Smooth muscle cell (in vitro differentiated cells): ENCODE data around the gene LRRC57. TPM values are rescaled to one million over a fixed set of nuclear protein-coding genes. Genes with fewer than 3 reads are reported as not detected.
A peak's percentile ranks its signal among the peaks of the same experiment; 100 is the strongest.

ENCODE experiments used
- DNase-seq: peaks from one replicate; lab custom pipeline; 2025; ENCODE audit not compliant: unreplicated experiment; lab: John Stamatoyannopoulos, UW
- H2AFZ ChIP-seq: fragments of 200-600 bp; sonication (generic); 2 replicates; pipeline ENCODE4 v1.6.0; 2016; ENCODE audit warnings: antibody characterized with exemption, low read depth, mild to moderate bottlenecking
- H3F3A ChIP-seq: fragments of 200-600 bp; sonication (generic); 2 replicates; pipeline ENCODE4 v1.6.0; 2017; ENCODE audit warnings: antibody characterized with exemption, low read depth
- H3K27ac ChIP-seq: fragments of 200-600 bp; sonication (generic); 2 replicates; pipeline ENCODE4 v1.5.1; 2016; ENCODE audit warnings: low read depth, mild to moderate bottlenecking
- H3K27me3 ChIP-seq: fragments of 200-600 bp; sonication (generic); 2 replicates; pipeline ENCODE4 v1.6.1; 2016; ENCODE audit warnings: low read depth, mild to moderate bottlenecking
- H3K36me3 ChIP-seq: fragments of 200-600 bp; sonication (generic); 2 replicates; pipeline ENCODE4 v1.5.1; 2016; ENCODE audit warnings: low read depth
- H3K4me1 ChIP-seq: fragments of 200-600 bp; sonication (generic); 2 replicates; pipeline ENCODE4 v1.5.1; 2016; ENCODE audit warnings: low read depth
- H3K4me2 ChIP-seq: fragments of 200-600 bp; sonication (generic); 2 replicates; pipeline ENCODE4 v1.6.0; 2016; ENCODE audit warnings: mild to moderate bottlenecking
- H3K4me3 ChIP-seq: fragments of 200-600 bp; sonication (generic); 2 replicates; pipeline ENCODE4 v1.5.1; 2016; ENCODE audit warnings: mild to moderate bottlenecking
- H3K79me2 ChIP-seq: fragments of 200-600 bp; sonication (generic); 2 replicates; pipeline ENCODE4 v1.6.0; 2016; ENCODE audit warnings: low read depth, mild to moderate bottlenecking
- H3K9ac ChIP-seq: fragments of 200-600 bp; sonication (generic); 2 replicates; pipeline ENCODE4 v1.6.0; 2016; ENCODE audit warnings: low read depth
- H3K9me3 ChIP-seq: fragments of 200-600 bp; sonication (generic); replicated peaks from 2 replicates; pipeline ENCODE4 v1.5.1; 2016; ENCODE audit warnings: low read depth
- H4K20me1 ChIP-seq: fragments of 200-600 bp; sonication (generic); 2 replicates; pipeline ENCODE4 v1.6.0; 2016; ENCODE audit warnings: low read depth
- WGBS: methylation state at CpG from one replicate; pipeline ENCODE4 v1.1.7; 2016; ENCODE audit warnings: low lambda C conversion rate; 5-methylcytosine and 5-hydroxymethylcytosine counted together
- polyA plus RNA-seq: library from polyadenylated mRNA; unstranded; fragments of >200 nt; fragmentation: Nextera tagmentation; extraction: Ambion mirVana; gene quantifications from 2 replicates; pipeline ENCODE4 v1.2.1, GENCODE V29; 2016
- total RNA-seq: library from RNA; depleted of rRNA; stranded (reverse); fragments of >200 nt; gene quantifications from 2 replicates; pipeline ENCODE4 v1.2.3, GENCODE V29; 2014
- TF ChIP-seq, protein P1 (sequence below): fragments of 200-600 bp; sonication (generic); IDR thresholded peaks from 2 replicates; pipeline ENCODE4 v1.5.1; 2017; ENCODE audit warnings: borderline replicate concordance, mild to moderate bottlenecking, antibody characterized with exemption; ENCODE audit not compliant: insufficient read depth, poor library complexity, severe bottlenecking

The LRRC57 gene
- total and polyA plus RNA-seq, 2 experiments from 2014 or later: 11.0 to 25.1 TPM

DNA sequence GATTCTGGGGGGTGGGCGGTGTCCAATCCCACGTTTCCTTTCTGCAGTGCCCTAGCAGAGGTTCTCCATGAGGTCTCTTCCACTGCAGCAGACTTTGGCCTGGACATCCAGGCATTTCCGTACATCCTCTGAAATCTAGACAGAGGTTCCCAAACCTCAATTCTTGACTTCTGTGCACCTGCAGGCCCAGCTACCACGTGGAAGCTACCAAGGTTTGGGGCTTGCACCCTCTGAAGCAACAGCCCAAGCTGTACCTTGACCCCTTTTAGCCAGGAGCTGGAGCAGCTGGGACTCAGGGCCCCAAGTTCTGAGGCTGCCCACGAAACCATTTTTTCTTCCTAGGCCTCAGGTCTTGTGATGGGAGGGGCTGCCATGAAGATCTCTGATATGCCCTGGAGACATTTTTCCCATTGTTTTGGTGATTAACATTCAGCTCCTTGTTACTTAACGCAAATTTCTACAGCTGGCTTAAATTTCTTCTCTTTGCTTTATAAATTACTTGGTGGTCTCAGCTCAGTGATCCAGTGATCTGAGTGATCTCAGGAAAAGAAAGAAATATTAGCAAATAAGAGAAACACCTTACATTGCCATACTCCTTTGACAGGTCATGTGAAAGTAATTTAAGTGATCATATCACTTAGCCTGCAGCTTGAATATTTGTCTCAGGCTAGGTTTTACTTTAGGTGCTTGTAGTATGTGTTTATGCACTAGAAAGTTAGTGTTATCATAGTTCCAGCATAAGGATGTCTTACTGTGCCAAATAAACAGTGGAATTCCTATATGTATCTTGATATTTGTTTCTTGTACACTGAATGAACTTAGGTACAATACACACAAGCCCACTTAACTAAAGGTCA is 50.2 kb downstream of the LRRC57 start:
- no peak overlapping the region for H3K4me3 ChIP-seq
- no peak for DNase-seq
- H3K36me3 ChIP-seq: no peaks in the 10 kb centered on the region
- no peaks in the 10 kb centered on the region for H3K9me3 ChIP-seq
- H2AFZ ChIP-seq: no peak overlapping the region
- H3F3A ChIP-seq: peaks cover 30% of the 10 kb centered on the region
- peaks cover 7% of the 10 kb centered on the region for H3K4me1 ChIP-seq
- no peak overlapping the region for H3K4me2 ChIP-seq
- no peaks in the 10 kb centered on the region for H3K27me3 ChIP-seq
- H4K20me1 ChIP-seq: peaks cover 34% of the 10 kb centered on the region
- TF ChIP-seq, protein P1, sequence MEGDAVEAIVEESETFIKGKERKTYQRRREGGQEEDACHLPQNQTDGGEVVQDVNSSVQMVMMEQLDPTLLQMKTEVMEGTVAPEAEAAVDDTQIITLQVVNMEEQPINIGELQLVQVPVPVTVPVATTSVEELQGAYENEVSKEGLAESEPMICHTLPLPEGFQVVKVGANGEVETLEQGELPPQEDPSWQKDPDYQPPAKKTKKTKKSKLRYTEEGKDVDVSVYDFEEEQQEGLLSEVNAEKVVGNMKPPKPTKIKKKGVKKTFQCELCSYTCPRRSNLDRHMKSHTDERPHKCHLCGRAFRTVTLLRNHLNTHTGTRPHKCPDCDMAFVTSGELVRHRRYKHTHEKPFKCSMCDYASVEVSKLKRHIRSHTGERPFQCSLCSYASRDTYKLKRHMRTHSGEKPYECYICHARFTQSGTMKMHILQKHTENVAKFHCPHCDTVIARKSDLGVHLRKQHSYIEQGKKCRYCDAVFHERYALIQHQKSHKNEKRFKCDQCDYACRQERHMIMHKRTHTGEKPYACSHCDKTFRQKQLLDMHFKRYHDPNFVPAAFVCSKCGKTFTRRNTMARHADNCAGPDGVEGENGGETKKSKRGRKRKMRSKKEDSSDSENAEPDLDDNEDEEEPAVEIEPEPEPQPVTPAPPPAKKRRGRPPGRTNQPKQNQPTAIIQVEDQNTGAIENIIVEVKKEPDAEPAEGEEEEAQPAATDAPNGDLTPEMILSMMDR: no peak
- 73% methylated on average over 6 of the region's 6 CpGs for WGBS
- H3K79me2 ChIP-seq: peaks cover 65% of the 10 kb centered on the region
- H3K27ac ChIP-seq: peak overlapping the region; percentile 89
- H3K9ac ChIP-seq: peak overlapping the region; percentile 52

DNA sequence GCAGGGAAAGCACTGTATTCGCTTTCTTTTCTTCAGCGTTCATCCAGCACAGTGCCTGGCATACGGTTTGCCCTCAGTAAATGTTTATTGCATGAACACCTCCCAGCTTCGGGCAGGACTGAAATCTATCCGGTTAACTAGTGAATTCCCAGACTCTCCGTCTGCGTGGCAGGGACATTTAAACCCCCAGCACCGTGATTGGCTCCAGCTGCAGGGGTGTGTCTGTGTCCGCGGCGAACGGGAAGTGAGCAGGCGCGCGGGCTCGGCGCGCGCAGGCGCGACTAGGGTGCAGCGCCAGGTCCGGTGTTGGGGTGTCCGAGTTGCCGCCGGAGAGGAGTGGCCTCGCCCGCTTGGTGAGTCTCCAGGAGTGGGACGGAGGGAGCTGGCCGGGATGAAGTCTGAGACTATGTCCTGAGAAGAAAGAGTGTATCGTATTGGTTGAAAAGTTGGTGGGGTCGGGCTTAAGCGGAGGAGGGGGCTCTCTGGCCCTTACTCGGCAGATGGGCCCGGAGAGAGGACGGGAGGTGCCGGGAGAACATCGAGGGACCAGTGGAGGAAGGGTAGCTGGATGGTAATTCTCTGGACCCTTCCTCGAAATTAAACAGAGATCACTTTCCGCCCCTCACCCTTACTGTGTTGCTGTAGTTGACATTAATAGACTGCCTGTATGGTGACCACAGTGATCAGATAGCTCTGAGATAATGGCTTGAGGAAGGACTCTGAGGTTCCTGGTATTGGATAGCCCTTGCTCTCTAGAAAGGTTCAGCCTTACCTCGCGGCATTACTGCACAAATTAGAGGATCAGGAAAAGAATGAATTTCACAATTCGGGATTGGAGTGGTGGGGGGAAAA is 53.0 kb downstream of the LRRC57 start, which contains the start of gene SNAP23:
Gene SNAP23, plus strand, starts transcription at position 274 of the 852 bp plus-strand sequence. CDS start 16,213 bp downstream, outside the sequence.
- Histone ChIP-seq H2AFZ (peak within 1 kb of the TSS; percentile 77), H3K4me3 (peak within 1 kb of the TSS; percentile 82), H3K9ac (peak within 1 kb of the TSS; percentile 89), H3K79me2 (peaks cover 37% of the 10 kb centered on the region), H3F3A (peaks cover 31% of the 10 kb centered on the region), H3K27me3 (no peaks in the 10 kb centered on the region), H3K4me2 (peak within 1 kb of the TSS; percentile 92), H3K9me3 (no peaks in the 10 kb centered on the region), H3K36me3 (no peaks in the 10 kb centered on the region), H3K27ac (peak within 1 kb of the TSS; percentile 98), H4K20me1 (peaks cover 10% of the 10 kb centered on the region), H3K4me1 (peaks cover 15% of the 10 kb centered on the region)
- TF ChIP-seq, protein P1: no peak
- DNase-seq: peak; percentile 77
- under 1% methylated on average over 43 of the region's 43 CpGs for WGBS

DNA sequence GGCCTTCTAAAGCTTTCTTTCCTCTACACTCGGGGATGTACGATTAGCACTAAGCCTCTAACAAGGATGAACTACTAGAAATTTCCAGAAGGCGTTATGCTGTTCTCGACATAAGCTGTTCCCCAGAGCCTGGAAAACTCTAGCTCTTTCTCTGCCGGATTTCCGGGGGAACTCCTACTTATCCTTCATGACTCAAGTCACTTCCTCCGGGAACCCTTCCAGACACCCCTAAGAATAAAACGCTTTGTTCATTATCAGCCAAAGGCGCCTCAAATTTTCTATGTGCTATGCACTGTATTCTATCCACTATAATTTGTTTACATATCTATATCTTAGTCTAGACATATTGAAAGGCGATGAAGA is 53.6 kb downstream of the LRRC57 start:
- TF ChIP-seq, protein P1: no peak
- Histone ChIP-seq H3K36me3 (no peaks in the 10 kb centered on the region), H3K4me1 (peaks cover 17% of the 10 kb centered on the region), H3K79me2 (peaks cover 37% of the 10 kb centered on the region), H3K27ac (peak overlapping the region; percentile 98), H3F3A (peaks cover 29% of the 10 kb centered on the region), H3K9me3 (no peaks in the 10 kb centered on the region), H3K4me3 (peak overlapping the region; percentile 82), H3K4me2 (peak overlapping the region; percentile 92), H2AFZ (peak overlapping the region; percentile 77), H4K20me1 (peaks cover 5% of the 10 kb centered on the region), H3K27me3 (no peaks in the 10 kb centered on the region), H3K9ac (peak overlapping the region; percentile 89)
- peak; percentile 21 for DNase-seq
- 13% methylated on average over 10 of the region's 10 CpGs for WGBS
